Adipose tissue (tissue), 3 donors: ENCODE measurements around the gene OR10A5. TPM values are rescaled to one million over a fixed set of nuclear protein-coding genes. Genes with fewer than 3 reads are reported as not detected.
"Not testable (repeated sequence)": the region's sequence is repeated elsewhere in the genome, so short reads cannot be mapped to it uniquely, and the experiment has no call there.

Experiments used
- H3K27ac ChIP-seq: one replicate; pipeline ENCODE4 v1.5.1; 2013; ENCODE audit warnings: low read depth, low read length
- WGBS, 3 donors: extraction: QIAGEN DNeasy Blood & Tissue Kit; methylation state at CpG; one replicate each; pipeline ENCODE4 v1.1.7; 2013; 5-methylcytosine and 5-hydroxymethylcytosine counted together
- polyA plus RNA-seq, 3 donors: library from polyadenylated mRNA; stranded (reverse); fragments of 200-250 nt; gene quantifications; one replicate each; pipeline ENCODE4 v1.2.3, GENCODE V29; 2013
- donor health status: healthy with polysubstance abuse.
- donor health status: Bipolar disorder and iron deficiency.
- donor health status: healthy.

The OR10A5 gene
- not detected for polyA plus RNA-seq

- H3K27ac ChIP-seq = no peak within 1 kb of the TSS
- WGBS, 3 donors = 69 to 74% (median 71%) methylated on average over 3 of the region's 3 CpGs
These were observed at the start of gene OR10A5 for GRCh38 chr11:6845383-6845782. Gene OR10A5, plus strand, starts transcription at chr11:6845683. Its CDS starts 0 bp downstream, at chr11:6845683.

- H3K27ac ChIP-seq = no peak within 1 kb of the TSS
- WGBS, 3 donors = 78 to 81% (median 79%) methylated on average over 1 of the region's 1 CpG
These were observed 46.1 kb upstream of the OR10A5 start, which contains the start of gene OR6A2 for GRCh38 chr11:6799402-6799801. Gene OR6A2, minus strand, starts transcription at chr11:6799689. Its CDS starts 3,981 bp downstream, at chr11:6795708.

GRCh38 chr11:6801075-6801474 lies 44.4 kb upstream of the OR10A5 start:
- not testable (repeated sequence) for H3K27ac ChIP-seq

- no peak overlapping the region for H3K27ac ChIP-seq
- WGBS, 3 donors = 14 to 18% (median 16%) methylated on average over 6 of the region's 6 CpGs
These were observed 33.0 kb upstream of the OR10A5 start for GRCh38 chr11:6812390-6813005.

GRCh38 chr11:6813656-6814055 lies 31.8 kb upstream of the OR10A5 start:
- H3K27ac ChIP-seq = no peak overlapping the region
- 60 to 72% (median 71%) methylated on average over 2 of the region's 2 CpGs for WGBS, 3 donors

- WGBS, 3 donors = 56 to 75% (median 65%) methylated on average over 1 of the region's 1 CpG
- H3K27ac ChIP-seq = no peak overlapping the region
These were observed 27.8 kb upstream of the OR10A5 start for GRCh38 chr11:6817694-6818093.

GRCh38 chr11:6818967-6819366 lies 26.5 kb upstream of the OR10A5 start:
- WGBS, 3 donors = 86 to 91% (median 90%) methylated on average over 5 of the region's 5 CpGs
- no peak overlapping the region for H3K27ac ChIP-seq

- 56 to 77% (median 74%) methylated on average over 5 of the region's 5 CpGs for WGBS, 3 donors
- no peak overlapping the region for H3K27ac ChIP-seq
These were observed 21.2 kb upstream of the OR10A5 start for GRCh38 chr11:6824136-6824823.

GRCh38 chr11:6825231-6825744 lies 20.2 kb upstream of the OR10A5 start:
- 79 to 83% (median 82%) methylated on average over 7 of the region's 7 CpGs for WGBS, 3 donors
- no peak overlapping the region for H3K27ac ChIP-seq

- 73 to 94% (median 78%) methylated on average over 1 of the region's 1 CpG for WGBS, 3 donors
These were observed 17.4 kb upstream of the OR10A5 start for GRCh38 chr11:6828103-6828502.

GRCh38 chr11:6833356-6833755 lies 12.1 kb upstream of the OR10A5 start:
- H3K27ac ChIP-seq = no peak overlapping the region
- 77 to 81% (median 77%) methylated on average over 6 of the region's 6 CpGs for WGBS, 3 donors

More at GRCh38 chr11:6828103-6828502, 17.4 kb upstream of the OR10A5 start:
- no peak overlapping the region for H3K27ac ChIP-seq

- 63 to 81% (median 63%) methylated on average over 1 of the region's 1 CpG for WGBS, 3 donors
These were observed 11.5 kb upstream of the OR10A5 start for GRCh38 chr11:6834021-6834420.

GRCh38 chr11:6841694-6842093 lies 3.8 kb upstream of the OR10A5 start:
- H3K27ac ChIP-seq = no peak overlapping the region

More at GRCh38 chr11:6834021-6834420, 11.5 kb upstream of the OR10A5 start:
- H3K27ac ChIP-seq = no peak overlapping the region

- H3K27ac ChIP-seq = no peak overlapping the region
- 51 to 66% (median 58%) methylated on average over 2 of the region's 2 CpGs for WGBS, 3 donors
These were observed 1.8 kb upstream of the OR10A5 start for GRCh38 chr11:6843670-6844069.

GRCh38 chr11:6844356-6844755 lies 1.1 kb upstream of the OR10A5 start:
- no peak overlapping the region for H3K27ac ChIP-seq
- WGBS, 3 donors = 89 to 91% (median 91%) methylated on average over 5 of the region's 5 CpGs

- WGBS, 3 donors = 54 to 82% (median 78%) methylated on average over 2 of the region's 2 CpGs
- no peak overlapping the region for H3K27ac ChIP-seq
These were observed 5.0 kb downstream of the OR10A5 start for GRCh38 chr11:6850526-6850925.

- WGBS, 3 donors = 92 to 94% (median 93%) methylated on average over 6 of the region's 6 CpGs
These were observed 9.3 kb downstream of the OR10A5 start for GRCh38 chr11:6854801-6855200.

GRCh38 chr11:6855971-6856541 lies 10.6 kb downstream of the OR10A5 start:
- H3K27ac ChIP-seq = no peak overlapping the region
- 35 to 49% (median 46%) methylated on average over 1 of the region's 1 CpG for WGBS, 3 donors

More at GRCh38 chr11:6854801-6855200, 9.3 kb downstream of the OR10A5 start:
- H3K27ac ChIP-seq = not testable (repeated sequence)

GRCh38 chr11:6856871-6857270 lies 11.4 kb downstream of the OR10A5 start:
- no peak overlapping the region for H3K27ac ChIP-seq
- 41 to 62% (median 59%) methylated on average over 3 of the region's 3 CpGs for WGBS, 3 donors
